Activated CD4-positive, alpha-beta T cell treated with anti-CD3 and anti-CD28 coated beads, Interleukin-2, amount 50 U/mL, for 24 hours (primary cell): Measurements from ENCODE around the gene SSNA1.
A peak's percentile ranks its signal among the peaks of the same experiment; 100 is the strongest.

Experiments
- DNase-seq, 2 donors: peaks; one replicate each; pipeline ENCODE4 v3.0.0-alpha.2; 2020; ENCODE audit warnings: low read depth in 1 of 2, low spot score in 1 of 2

SSNA1 gene

GRCh38 chr9:137188490-137189296 lies at the start of gene SSNA1, which contains the start of gene ANAPC2:
SSNA1 (plus strand) TSS chr9:137188676; CDS start chr9:137188727, 51 bp downstream.
ANAPC2 (minus strand) TSS chr9:137188560; CDS start chr9:137188532, 28 bp downstream.
- DNase-seq, result peak; percentile 87 to 91

GRCh38 chr9:137138722-137139467 lies 49.6 kb upstream of the SSNA1 start, which contains the start of gene GRIN1:
GRIN1 (plus strand) TSS chr9:137139154; CDS start chr9:137139487, 333 bp downstream.
- DNase-seq, result no peak

- DNase-seq, result no peak
These were observed 48.9 kb upstream of the SSNA1 start for GRCh38 chr9:137139468-137140150.

GRCh38 chr9:137140151-137141012 lies 48.1 kb upstream of the SSNA1 start:
- no peak for DNase-seq

- DNase-seq, result no peak
These were observed 47.2 kb upstream of the SSNA1 start for GRCh38 chr9:137141050-137141810.

- no peak for DNase-seq
These were observed 46.2 kb upstream of the SSNA1 start for GRCh38 chr9:137141976-137142936.

- no peak for DNase-seq
These were observed 45.0 kb upstream of the SSNA1 start for GRCh38 chr9:137143459-137143858.

GRCh38 chr9:137145731-137146526 lies 42.5 kb upstream of the SSNA1 start:
- no peak for DNase-seq

- DNase-seq, result no peak
These were observed 42.0 kb upstream of the SSNA1 start for GRCh38 chr9:137146527-137146918.

GRCh38 chr9:137147091-137147792 lies 41.2 kb upstream of the SSNA1 start:
- no peak for DNase-seq

- DNase-seq, result no peak
These were observed 40.7 kb upstream of the SSNA1 start for GRCh38 chr9:137147793-137148160.

- DNase-seq, result no peak
These were observed 40.2 kb upstream of the SSNA1 start for GRCh38 chr9:137148242-137148641.

GRCh38 chr9:137148661-137149060 lies 39.8 kb upstream of the SSNA1 start:
- DNase-seq, result no peak

- no peak for DNase-seq
These were observed 39.1 kb upstream of the SSNA1 start for GRCh38 chr9:137149363-137149762.

- no peak for DNase-seq
These were observed 38.4 kb upstream of the SSNA1 start for GRCh38 chr9:137149942-137150616.

GRCh38 chr9:137150617-137151457 lies 37.6 kb upstream of the SSNA1 start:
- peak in 1 of 2 donors; percentile 39 for DNase-seq
